GM12878 (cell line): ENCODE data around the gene OPRM1.

Experiments used
- CEBPB ChIP-seq, 2 experiments: fragments of 150-350 bp in 1 of 2; IDR thresholded peaks; 2 replicates each; pipeline ENCODE4 v1.6.1; 2012 to 2014; ENCODE audit warnings: low read depth in 2 of 2, low read length in 2 of 2, borderline replicate concordance in 1 of 2, inconsistent platforms in 1 of 2
- PML ChIP-seq: IDR thresholded peaks from 2 replicates; pipeline ENCODE4 v1.6.1; 2012; ENCODE audit warnings: low read length, inconsistent platforms

DNA sequence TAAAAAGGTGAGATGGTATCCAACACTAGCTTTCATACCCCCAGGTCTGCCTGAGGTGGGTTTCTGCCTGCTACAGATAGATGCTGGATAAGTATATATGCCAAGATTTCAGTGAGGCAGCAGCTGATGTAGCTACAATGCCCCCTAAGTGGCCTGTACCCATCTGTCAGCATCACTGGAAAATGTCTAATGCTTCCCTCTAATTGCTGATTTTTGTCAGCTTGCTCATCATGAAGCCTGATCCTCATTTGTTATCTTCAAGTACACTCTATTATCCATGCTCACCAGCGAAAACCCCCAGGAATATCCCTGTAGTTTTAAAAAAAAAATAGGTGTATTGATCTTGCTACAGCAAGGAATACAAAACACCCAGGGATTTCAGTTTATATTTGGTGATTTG, 32.2 kb downstream of the OPRM1 start:
- TF ChIP-seq CEBPB (IDR thresholded peaks at IDR 0.05; ENCODE audit: borderline replicate concordance in 1 of 2, low read depth in 2 of 2, low read length in 2 of 2) (no peak), PML (no peak)
